ENCODE measurements around the gene RSRC1. TPM values are rescaled to one million over a fixed set of nuclear protein-coding genes. Genes with fewer than 3 reads are reported as not detected.

RSRC1 gene
- total and polyA plus RNA-seq, 2 of the 13 experiments (the other 11 are each of a cell fraction or from before 2014, with no cell fraction given), result 4.9 to 63.0 TPM

DNA sequence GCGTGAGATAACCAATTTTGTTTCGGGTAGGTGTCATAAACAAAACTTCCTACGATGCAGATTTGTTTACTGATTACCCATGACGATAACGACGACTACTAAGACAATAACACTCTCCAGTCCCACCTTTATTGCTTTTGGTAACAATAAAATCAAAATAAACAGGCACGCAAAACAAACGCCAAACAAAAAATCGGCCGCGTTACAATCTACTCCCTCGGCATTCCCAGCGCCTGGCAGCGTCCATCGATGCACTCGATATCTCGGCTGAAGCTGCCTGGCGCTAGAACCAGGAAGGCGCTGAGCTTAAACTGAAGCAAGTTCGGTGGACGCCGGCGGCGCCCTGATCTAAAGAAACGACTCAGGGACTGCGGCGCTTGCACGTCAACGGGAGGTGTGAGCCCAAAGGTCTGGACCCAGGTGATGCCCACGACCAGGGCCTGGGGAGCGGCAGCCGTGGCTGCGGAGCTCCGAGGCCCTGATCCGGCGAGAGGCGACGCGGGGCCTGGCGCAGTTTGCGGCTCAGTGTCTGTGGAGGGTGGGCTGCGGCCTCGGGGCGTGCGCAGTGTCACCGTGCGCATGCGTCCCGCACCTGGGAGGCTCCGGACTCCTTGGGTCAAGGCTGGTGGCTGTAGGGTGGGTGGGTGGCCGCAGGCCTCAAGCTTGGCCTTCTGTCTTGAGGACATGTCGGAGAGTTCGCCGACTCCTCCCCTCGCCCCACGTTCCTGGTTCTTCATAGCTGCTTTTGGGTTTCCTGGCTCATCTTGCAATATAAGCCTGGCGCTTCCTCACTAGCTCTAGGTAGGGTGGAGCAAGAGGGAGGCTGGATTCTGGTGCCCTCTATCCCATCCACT lies at the start of gene RSRC1 (continued):
- TF ChIP-seq RNF219 (CRISPR knock-in tag; IDR thresholded peaks at IDR 0.05) (no peak), CREBL2 (CRISPR knock-in tag; IDR thresholded peaks at IDR 0.05; ENCODE audit: borderline replicate concordance) (peak; percentile 95; the same call in 1 of the 2 replicates), JARID2 (CRISPR knock-in tag; IDR thresholded peaks at IDR 0.05; ENCODE audit: insufficient replicate concordance) (peak; percentile 83), EZH2 (conservative IDR thresholded peaks at IDR 0.05; ENCODE audit: low read depth, low read length) (no peak), ZNF10 (CRISPR knock-in tag; IDR thresholded peaks at IDR 0.05; ENCODE audit: borderline replicate concordance, low read depth) (no peak), ZNF607 (CRISPR knock-in tag; IDR thresholded peaks at IDR 0.05; ENCODE audit: borderline replicate concordance) (peak; percentile 52; the same call in 1 of the 2 replicates), ADNP (CRISPR knock-in tag; IDR thresholded peaks at IDR 0.05) (0 out of 2 replicates have a peak, but pooled peaks have one; percentile 20), ZNF530 (CRISPR knock-in tag; IDR thresholded peaks at IDR 0.05; ENCODE audit: low read depth) (no peak), ATF4 (CRISPR knock-in tag; IDR thresholded peaks at IDR 0.05) (no peak; a peak in 1 of 4 replicates), CEBPB (IDR thresholded peaks at IDR 0.05; ENCODE audit: borderline replicate concordance, low read depth, low read length) (no peak), ARID5B (CRISPR knock-in tag; IDR thresholded peaks at IDR 0.05) (peak; percentile 44), RFX3 (CRISPR knock-in tag; IDR thresholded peaks at IDR 0.05) (no peak), ZKSCAN1 (IDR thresholded peaks at IDR 0.05; ENCODE audit: low read length) (no peak)
- TF ChIP-seq, protein P1, sequence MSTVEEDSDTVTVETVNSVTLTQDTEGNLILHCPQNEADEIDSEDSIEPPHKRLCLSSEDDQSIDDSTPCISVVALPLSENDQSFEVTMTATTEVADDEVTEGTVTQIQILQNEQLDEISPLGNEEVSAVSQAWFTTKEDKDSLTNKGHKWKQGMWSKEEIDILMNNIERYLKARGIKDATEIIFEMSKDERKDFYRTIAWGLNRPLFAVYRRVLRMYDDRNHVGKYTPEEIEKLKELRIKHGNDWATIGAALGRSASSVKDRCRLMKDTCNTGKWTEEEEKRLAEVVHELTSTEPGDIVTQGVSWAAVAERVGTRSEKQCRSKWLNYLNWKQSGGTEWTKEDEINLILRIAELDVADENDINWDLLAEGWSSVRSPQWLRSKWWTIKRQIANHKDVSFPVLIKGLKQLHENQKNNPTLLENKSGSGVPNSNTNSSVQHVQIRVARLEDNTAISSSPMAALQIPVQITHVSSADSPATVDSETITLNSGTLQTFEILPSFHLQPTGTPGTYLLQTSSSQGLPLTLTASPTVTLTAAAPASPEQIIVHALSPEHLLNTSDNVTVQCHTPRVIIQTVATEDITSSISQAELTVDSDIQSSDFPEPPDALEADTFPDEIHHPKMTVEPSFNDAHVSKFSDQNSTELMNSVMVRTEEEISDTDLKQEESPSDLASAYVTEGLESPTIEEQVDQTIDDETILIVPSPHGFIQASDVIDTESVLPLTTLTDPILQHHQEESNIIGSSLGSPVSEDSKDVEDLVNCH (CRISPR knock-in tag; IDR thresholded peaks at IDR 0.05), result no peak
- TF ChIP-seq, protein P2, sequence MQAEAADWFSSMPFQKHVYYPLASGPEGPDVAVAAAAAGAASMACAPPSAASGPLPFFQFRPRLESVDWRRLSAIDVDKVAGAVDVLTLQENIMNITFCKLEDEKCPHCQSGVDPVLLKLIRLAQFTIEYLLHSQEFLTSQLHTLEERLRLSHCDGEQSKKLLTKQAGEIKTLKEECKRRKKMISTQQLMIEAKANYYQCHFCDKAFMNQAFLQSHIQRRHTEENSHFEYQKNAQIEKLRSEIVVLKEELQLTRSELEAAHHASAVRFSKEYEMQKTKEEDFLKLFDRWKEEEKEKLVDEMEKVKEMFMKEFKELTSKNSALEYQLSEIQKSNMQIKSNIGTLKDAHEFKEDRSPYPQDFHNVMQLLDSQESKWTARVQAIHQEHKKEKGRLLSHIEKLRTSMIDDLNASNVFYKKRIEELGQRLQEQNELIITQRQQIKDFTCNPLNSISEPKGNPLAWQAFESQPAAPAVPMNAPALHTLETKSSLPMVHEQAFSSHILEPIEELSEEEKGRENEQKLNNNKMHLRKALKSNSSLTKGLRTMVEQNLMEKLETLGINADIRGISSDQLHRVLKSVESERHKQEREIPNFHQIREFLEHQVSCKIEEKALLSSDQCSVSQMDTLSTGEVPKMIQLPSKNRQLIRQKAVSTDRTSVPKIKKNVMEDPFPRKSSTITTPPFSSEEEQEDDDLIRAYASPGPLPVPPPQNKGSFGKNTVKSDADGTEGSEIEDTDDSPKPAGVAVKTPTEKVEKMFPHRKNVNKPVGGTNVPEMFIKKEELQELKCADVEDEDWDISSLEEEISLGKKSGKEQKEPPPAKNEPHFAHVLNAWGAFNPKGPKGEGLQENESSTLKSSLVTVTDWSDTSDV (CRISPR knock-in tag; IDR thresholded peaks at IDR 0.05), result 0 out of 2 replicates have a peak, but pooled peaks have one; percentile 76

Data from HepG2 (cell line).